ENCODE data around the gene ACSS2. TPM values are rescaled to one million over a fixed set of nuclear protein-coding genes. Genes with fewer than 3 reads are reported as not detected.

Gene ACSS2
- total RNA-seq, 2 experiments from 2014 or later: 14.2 to 14.3 TPM

DNA sequence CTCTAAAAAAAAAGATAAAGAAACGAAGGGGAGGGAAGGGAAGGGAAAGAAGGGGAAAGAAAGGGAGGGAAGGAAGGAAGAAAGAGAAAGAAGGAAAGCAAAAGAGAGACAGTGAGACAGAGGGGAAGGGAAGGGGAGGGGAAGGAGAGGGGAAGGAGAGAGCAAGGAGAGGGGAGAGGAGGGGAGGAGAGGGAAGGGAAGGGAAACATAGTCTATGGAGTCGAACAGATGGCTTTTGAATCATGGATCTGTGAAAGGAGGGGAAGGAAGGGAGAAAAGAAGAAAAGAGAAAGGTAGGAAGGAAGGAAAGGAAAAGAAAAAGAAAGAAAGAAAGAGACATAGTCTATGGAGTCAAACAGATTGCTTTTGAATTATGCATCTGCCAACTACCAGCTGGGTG lies 34.3 kb upstream of the ACSS2 start:
- DNase-seq: no peak
- ChIA-PET POLR2A (no interaction called here), CTCF (no interaction called here)
- ATAC-seq: no peak
- no peak overlapping the region for H3K27ac Mint-ChIP-seq
- TF ChIP-seq, protein P1, sequence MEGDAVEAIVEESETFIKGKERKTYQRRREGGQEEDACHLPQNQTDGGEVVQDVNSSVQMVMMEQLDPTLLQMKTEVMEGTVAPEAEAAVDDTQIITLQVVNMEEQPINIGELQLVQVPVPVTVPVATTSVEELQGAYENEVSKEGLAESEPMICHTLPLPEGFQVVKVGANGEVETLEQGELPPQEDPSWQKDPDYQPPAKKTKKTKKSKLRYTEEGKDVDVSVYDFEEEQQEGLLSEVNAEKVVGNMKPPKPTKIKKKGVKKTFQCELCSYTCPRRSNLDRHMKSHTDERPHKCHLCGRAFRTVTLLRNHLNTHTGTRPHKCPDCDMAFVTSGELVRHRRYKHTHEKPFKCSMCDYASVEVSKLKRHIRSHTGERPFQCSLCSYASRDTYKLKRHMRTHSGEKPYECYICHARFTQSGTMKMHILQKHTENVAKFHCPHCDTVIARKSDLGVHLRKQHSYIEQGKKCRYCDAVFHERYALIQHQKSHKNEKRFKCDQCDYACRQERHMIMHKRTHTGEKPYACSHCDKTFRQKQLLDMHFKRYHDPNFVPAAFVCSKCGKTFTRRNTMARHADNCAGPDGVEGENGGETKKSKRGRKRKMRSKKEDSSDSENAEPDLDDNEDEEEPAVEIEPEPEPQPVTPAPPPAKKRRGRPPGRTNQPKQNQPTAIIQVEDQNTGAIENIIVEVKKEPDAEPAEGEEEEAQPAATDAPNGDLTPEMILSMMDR (IDR thresholded peaks at IDR 0.05): no peak
- no peak overlapping the region for H3K4me3 Mint-ChIP-seq
- no peaks in the 10 kb centered on the region for H3K4me1 Mint-ChIP-seq (ENCODE audit: low read depth)
- H3K36me3 Mint-ChIP-seq (ENCODE audit: low read depth): no peaks in the 10 kb centered on the region
- intact Hi-C loops (cut with micrococcal nuclease): no loop called here
- H3K27me3 Mint-ChIP-seq: no peaks in the 10 kb centered on the region
- no peaks in the 10 kb centered on the region for H3K9me3 Mint-ChIP-seq

DNA sequence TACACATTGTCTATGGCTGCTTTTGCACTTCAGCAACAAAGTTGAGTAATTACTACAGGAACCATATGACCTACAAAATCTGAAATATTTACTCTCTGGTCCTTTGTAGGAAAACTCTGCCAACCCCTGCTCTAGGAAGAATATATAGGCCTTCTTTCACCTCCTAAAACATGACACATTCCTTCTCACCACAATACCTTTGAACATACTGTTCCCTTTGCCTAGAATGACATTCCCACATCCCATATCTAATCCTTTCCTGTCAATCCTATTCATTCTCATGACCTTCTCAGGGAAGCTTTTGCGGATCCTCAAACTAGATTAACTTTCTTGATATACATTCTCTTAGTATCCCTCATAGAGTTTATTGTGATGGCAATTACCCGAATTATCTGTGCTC lies 33.0 kb upstream of the ACSS2 start:
- ATAC-seq: no peak
- TF ChIP-seq, protein P1 (IDR thresholded peaks at IDR 0.05): no peak
- Mint-ChIP-seq H3K4me3 (no peak overlapping the region), H3K9me3 (no peaks in the 10 kb centered on the region), H3K4me1 (ENCODE audit: low read depth) (no peaks in the 10 kb centered on the region), H3K36me3 (ENCODE audit: low read depth) (peaks cover 2% of the 10 kb centered on the region), H3K27me3 (no peaks in the 10 kb centered on the region), H3K27ac (no peak overlapping the region)
- intact Hi-C loops (cut with micrococcal nuclease): no loop called here
- DNase-seq: no peak
- CTCF ChIA-PET: no interaction called here
- POLR2A ChIA-PET: interaction anchor here (0.6 kb wide), 2 partner anchors 139 to 221 kb away, joined by 3 to 4 read pairs; partner anchors contain the start of gene TP53INP2

DNA sequence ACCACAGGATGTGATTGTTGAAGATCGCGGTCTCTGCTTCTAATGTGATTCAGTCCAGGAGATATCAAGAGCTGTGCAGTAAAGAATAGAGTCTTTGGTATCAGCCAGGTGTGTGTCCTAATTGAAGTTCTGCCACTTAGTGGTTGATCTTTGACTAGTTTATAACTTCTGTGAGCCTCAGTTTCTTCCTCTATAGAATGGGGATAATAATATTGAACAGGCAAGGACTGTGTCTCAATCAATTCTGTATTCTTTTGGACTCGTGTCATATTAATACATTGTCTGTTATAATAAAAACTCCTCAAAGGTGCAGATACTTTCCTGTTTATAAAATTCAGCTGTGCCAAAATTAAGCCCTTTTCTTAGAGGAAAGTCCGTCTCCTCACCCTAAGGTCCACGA lies 27.8 kb upstream of the ACSS2 start:
- no peak overlapping the region for H3K4me3 Mint-ChIP-seq
- CTCF ChIA-PET: interaction anchor here (0.7 to 2.0 kb wide), 3 partner anchors 13 to 245 kb away, joined by 4 read pairs; partner anchors contain the start of genes GSS and MYH7B
- DNase-seq (no peak), ATAC-seq (no peak)
- POLR2A ChIA-PET: interaction anchor here (0.9 to 1.7 kb wide), 2 partner anchors 12 to 58 kb away, joined by 3 read pairs; no protein-coding TSS in a partner anchor
- H3K36me3 Mint-ChIP-seq (ENCODE audit: low read depth): peaks cover 5% of the 10 kb centered on the region
- no peaks in the 10 kb centered on the region for H3K27me3 Mint-ChIP-seq
- no peaks in the 10 kb centered on the region for H3K9me3 Mint-ChIP-seq
- no peak overlapping the region for H3K27ac Mint-ChIP-seq
- H3K4me1 Mint-ChIP-seq (ENCODE audit: low read depth): no peaks in the 10 kb centered on the region
- TF ChIP-seq, protein P1 (IDR thresholded peaks at IDR 0.05): no peak
- intact Hi-C loops (cut with micrococcal nuclease): no loop called here

DNA sequence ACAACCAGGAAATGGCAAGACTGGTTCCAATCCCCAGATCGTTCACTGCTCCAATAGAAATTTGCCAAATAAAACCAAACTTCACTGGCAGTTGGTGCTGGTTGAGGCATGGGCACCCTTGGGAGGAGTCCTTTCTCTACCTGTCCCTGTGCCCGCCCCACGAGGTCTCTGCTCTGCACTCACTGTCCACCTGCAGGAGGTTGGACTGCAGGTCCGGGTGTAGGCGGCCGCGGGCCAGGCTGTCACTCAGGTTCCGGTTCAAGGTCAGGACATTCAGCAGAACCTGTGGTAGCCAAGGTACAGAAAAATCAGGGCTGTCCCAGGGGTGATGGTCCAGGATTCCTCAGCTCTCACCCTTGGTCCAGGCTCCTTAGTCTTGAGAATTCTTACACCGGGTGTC lies 26.6 kb upstream of the ACSS2 start:
- TF ChIP-seq, protein P1 (IDR thresholded peaks at IDR 0.05): no peak
- ATAC-seq: no peak
- Mint-ChIP-seq H3K4me3 (no peak overlapping the region), H3K4me1 (ENCODE audit: low read depth) (no peaks in the 10 kb centered on the region), H3K27ac (no peak overlapping the region), H3K36me3 (ENCODE audit: low read depth) (peaks cover 5% of the 10 kb centered on the region), H3K9me3 (no peaks in the 10 kb centered on the region), H3K27me3 (no peaks in the 10 kb centered on the region)
- POLR2A ChIA-PET: no interaction called here
- intact Hi-C loops (cut with micrococcal nuclease): no loop called here
- CTCF ChIA-PET: no interaction called here
- DNase-seq: no peak

DNA sequence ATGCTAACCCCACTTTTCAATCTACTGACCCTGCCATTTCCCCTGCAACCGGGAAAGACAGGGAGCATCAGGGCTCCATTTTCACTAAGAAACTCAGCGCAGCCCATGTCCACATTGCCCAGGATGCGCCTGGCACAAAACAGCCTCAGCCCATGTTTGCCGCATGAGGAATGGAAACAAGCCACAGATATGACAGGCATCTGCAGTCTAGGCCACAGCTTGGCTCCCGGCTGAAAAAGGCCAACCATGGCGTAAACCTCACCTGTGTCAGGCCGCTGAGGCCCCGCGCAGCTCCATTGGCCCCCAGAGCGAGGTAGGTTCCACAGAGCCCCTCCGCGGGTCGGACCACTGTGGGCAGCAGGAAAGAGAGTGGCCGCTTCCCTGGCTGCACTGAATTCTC lies 25.4 kb upstream of the ACSS2 start:
- no peaks in the 10 kb centered on the region for H3K27me3 Mint-ChIP-seq
- intact Hi-C loops (cut with micrococcal nuclease): no loop called here
- CTCF ChIA-PET: no interaction called here
- no peak overlapping the region for H3K27ac Mint-ChIP-seq
- no peak for DNase-seq
- peaks cover 5% of the 10 kb centered on the region for H3K36me3 Mint-ChIP-seq (ENCODE audit: low read depth)
- no peak for ATAC-seq
- H3K4me3 Mint-ChIP-seq: no peak overlapping the region
- TF ChIP-seq, protein P1 (IDR thresholded peaks at IDR 0.05): no peak
- POLR2A ChIA-PET: no interaction called here
- H3K9me3 Mint-ChIP-seq: no peaks in the 10 kb centered on the region
- H3K4me1 Mint-ChIP-seq (ENCODE audit: low read depth): no peaks in the 10 kb centered on the region
